Breast epithelium (tissue), 4 donors: ENCODE results near the gene SDK1. TPM values are rescaled to one million over a fixed set of nuclear protein-coding genes. Genes with fewer than 3 reads are reported as not detected.

ENCODE experiments used
- DNase-seq, 2 donors: peaks; one replicate each; pipeline ENCODE4 v3.0.0-alpha.2; 2019; ENCODE audit warnings: low spot score in 2 of 2
- H3K27ac ChIP-seq, 2 donors: fragments of 200-600 bp; sonication (generic) in 1 of 2; one replicate each; pipeline ENCODE4 v1.5.1; 2016 to 2019; ENCODE audit warnings: mild to moderate bottlenecking in 1 of 2
- H3K27me3 ChIP-seq, 2 donors: fragments of 200-600 bp; sonication (generic) in 1 of 2; one replicate each; pipeline versions ENCODE4 v1.5.1 to v1.6.0; 2017 to 2019; ENCODE audit warnings: control low read depth in 1 of 2, mild to moderate bottlenecking in 1 of 2
- H3K36me3 ChIP-seq: fragments of 200-600 bp; one replicate; pipeline ENCODE4 v1.5.1; 2019
- H3K4me1 ChIP-seq, 2 donors: fragments of 200-600 bp; sonication (generic); one replicate each; pipeline ENCODE4 v1.5.1; 2016 to 2019; ENCODE audit warnings: control low read depth in 1 of 2
- H3K4me3 ChIP-seq, 3 donors: fragments of 200-600 bp; sonication (generic); 1 replicate in 2 of 3; 2 replicates in 1 of 3; pipeline ENCODE4 v1.5.1; 2016 to 2019; ENCODE audit warnings: mild to moderate bottlenecking in 3 of 3, moderate library complexity in 2 of 3
- H3K9me3 ChIP-seq, 2 donors: fragments of 200-600 bp; sonication (generic) in 1 of 2; one replicate each; pipeline ENCODE4 v1.5.1; 2016 to 2019; ENCODE audit warnings: control low read depth in 1 of 2
- CTCF ChIP-seq, 3 donors: fragments of 450-650 bp; IDR thresholded peaks; one replicate each; pipeline ENCODE4 v1.5.1; 2016 to 2017; ENCODE audit warnings: antibody characterized with exemption in 3 of 3, mild to moderate bottlenecking in 3 of 3, moderate library complexity in 3 of 3
- POLR2A ChIP-seq: fragments of 450-650 bp; IDR thresholded peaks from one replicate; pipeline ENCODE4 v1.6.1; 2016; ENCODE audit warnings: antibody characterized with exemption, mild to moderate bottlenecking, moderate library complexity
- POLR2AphosphoS5 ChIP-seq, 3 donors: sonication (generic); formaldehyde crosslinking; IDR thresholded peaks; one replicate each; pipeline ENCODE4 v1.6.1; 2017; ENCODE audit warnings: antibody characterized with exemption in 3 of 3
- intact Hi-C: fragments of 100-400 bp; cut with DNase I; formaldehyde crosslinking; loops from one replicate; pipeline ENCODE4 v1.15.1; 2023; ENCODE audit warnings: low total_unique reads
- total RNA-seq, 3 donors: library from RNA; depleted of rRNA; stranded (reverse); fragments of >200 nt; gene quantifications; one replicate each; pipeline ENCODE4 v1.1.0, GENCODE V29; 2016

The SDK1 gene
- total RNA-seq, 3 donors from 2014 or later: 3.7 to 18.2 (median 6.6) TPM

DNA sequence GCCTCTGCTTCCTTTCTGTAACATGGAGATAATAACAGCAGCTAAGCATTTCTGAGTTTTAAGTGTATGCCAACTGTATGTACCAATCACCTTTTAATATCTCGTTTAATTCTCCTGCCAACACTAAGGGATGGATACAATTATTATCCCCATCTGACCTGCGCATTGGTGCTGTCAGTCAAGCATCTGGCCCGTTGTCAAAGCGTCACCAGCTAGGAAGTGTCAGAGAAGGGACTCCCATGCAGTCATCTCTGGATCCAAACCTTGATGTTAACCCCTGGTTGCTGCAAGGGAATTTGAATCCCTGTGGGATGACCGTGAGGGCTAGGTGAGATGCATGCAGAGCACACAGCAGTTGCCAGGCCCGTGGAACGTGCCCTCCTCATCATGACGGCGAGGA lies 506.8 kb downstream of the SDK1 start:
- no peak overlapping the region for H3K4me3 ChIP-seq
- intact Hi-C loops: no loop called here
- no peak for DNase-seq
- no peak overlapping the region for H3K27ac ChIP-seq
- H3K36me3 ChIP-seq: no peaks in the 10 kb centered on the region
- H3K4me1 ChIP-seq: no peaks in the 10 kb centered on the region
- no peak for TF ChIP-seq CTCF (IDR thresholded peaks at IDR 0.05)
- TF ChIP-seq POLR2AphosphoS5 (IDR thresholded peaks at IDR 0.05): no peak
- TF ChIP-seq POLR2A: no peak
- H3K9me3 ChIP-seq: no peaks in the 10 kb centered on the region
- no peaks in the 10 kb centered on the region for H3K27me3 ChIP-seq

- Histone ChIP-seq H3K27ac (no peak overlapping the region), H3K4me3 (no peak overlapping the region), H3K36me3 (no peaks in the 10 kb centered on the region), H3K4me1 (no peaks in the 10 kb centered on the region), H3K9me3 (no peaks in the 10 kb centered on the region), H3K27me3 (no peaks in the 10 kb centered on the region)
- TF ChIP-seq POLR2AphosphoS5 (IDR thresholded peaks at IDR 0.05) (no peak), CTCF (IDR thresholded peaks at IDR 0.05) (no peak), POLR2A (no peak)
- no peak for DNase-seq
- intact Hi-C loops: no loop called here
Observed at GRCh38 chr7:3821488-3821887, 520.4 kb downstream of the SDK1 start.

DNA sequence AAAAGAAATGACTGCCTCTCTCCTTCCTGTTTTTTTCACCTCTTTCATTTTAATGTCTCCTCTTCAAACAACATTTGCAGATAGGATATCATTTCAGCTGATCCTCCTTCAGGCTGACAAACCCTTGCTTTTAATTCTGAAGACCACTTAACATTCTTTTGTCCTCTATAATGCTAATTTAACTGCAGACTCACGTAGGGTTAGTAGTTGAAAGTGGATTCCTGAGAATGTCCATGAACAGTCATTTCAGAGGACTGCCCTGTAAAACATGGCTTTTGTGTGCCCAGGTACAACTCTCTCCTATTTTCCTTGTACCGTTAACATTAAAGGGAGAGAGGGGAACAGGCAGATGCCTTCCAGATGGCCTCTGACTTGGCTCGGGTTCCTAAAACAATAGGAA lies 524.4 kb downstream of the SDK1 start:
- Histone ChIP-seq H3K27ac (no peak overlapping the region), H3K9me3 (no peaks in the 10 kb centered on the region), H3K36me3 (no peaks in the 10 kb centered on the region), H3K4me1 (no peaks in the 10 kb centered on the region), H3K27me3 (no peaks in the 10 kb centered on the region), H3K4me3 (no peak overlapping the region)
- TF ChIP-seq POLR2A (no peak), CTCF (IDR thresholded peaks at IDR 0.05) (no peak), POLR2AphosphoS5 (IDR thresholded peaks at IDR 0.05) (no peak)
- DNase-seq: no peak
- intact Hi-C loops: no loop called here

- DNase-seq: no peak
- Histone ChIP-seq H3K4me3 (no peak overlapping the region), H3K27ac (no peak overlapping the region), H3K9me3 (no peaks in the 10 kb centered on the region), H3K4me1 (no peaks in the 10 kb centered on the region), H3K36me3 (no peaks in the 10 kb centered on the region), H3K27me3 (no peaks in the 10 kb centered on the region)
- intact Hi-C loops: no loop called here
- TF ChIP-seq POLR2AphosphoS5 (IDR thresholded peaks at IDR 0.05): no peak
- no peak for TF ChIP-seq CTCF (IDR thresholded peaks at IDR 0.05)
- TF ChIP-seq POLR2A: no peak
Observed at GRCh38 chr7:3832199-3832598, 531.1 kb downstream of the SDK1 start.

DNA sequence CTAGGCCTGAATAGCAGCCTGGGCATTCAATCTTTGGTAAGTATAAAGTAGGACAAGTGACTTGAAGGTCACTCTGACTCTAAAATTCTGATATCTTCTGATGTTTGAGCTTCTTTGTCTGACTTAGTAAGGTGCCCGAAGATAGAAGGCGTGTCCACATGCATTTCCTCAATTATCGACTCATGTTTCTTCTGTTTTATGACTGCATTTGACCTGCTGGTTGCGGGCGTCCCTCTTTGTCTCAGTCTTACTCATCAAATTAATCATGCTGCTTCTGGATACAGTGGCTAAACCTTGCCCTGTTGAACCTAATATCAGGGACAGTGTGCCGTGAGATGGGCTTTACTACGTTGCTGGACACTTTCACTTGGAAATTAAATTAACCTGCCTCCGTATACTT lies 534.1 kb downstream of the SDK1 start:
- H3K9me3 ChIP-seq: no peaks in the 10 kb centered on the region
- no peaks in the 10 kb centered on the region for H3K36me3 ChIP-seq
- H3K27me3 ChIP-seq: no peaks in the 10 kb centered on the region

More for the DNA sequence above, 534.1 kb downstream of the SDK1 start:
- no peak overlapping the region for H3K4me3 ChIP-seq
- no peak overlapping the region for H3K27ac ChIP-seq
- no peaks in the 10 kb centered on the region for H3K4me1 ChIP-seq
- no peak for TF ChIP-seq POLR2A
- TF ChIP-seq CTCF (IDR thresholded peaks at IDR 0.05): no peak
- no peak for TF ChIP-seq POLR2AphosphoS5 (IDR thresholded peaks at IDR 0.05)
- no peak for DNase-seq
- intact Hi-C loops: no loop called here
